ENCODE measurements around the gene MYBBP1A. TPM values are rescaled to one million over a fixed set of nuclear protein-coding genes. Genes with fewer than 3 reads are reported as not detected.

The MYBBP1A gene
- total and polyA plus RNA-seq, 2 of the 4 experiments (the other 2 are of a cell fraction) = 22.6 to 45.9 TPM

- intact Hi-C loops (cut with micrococcal nuclease) = no loop called here
- CTCF ChIA-PET = interaction anchor here (0.9 kb wide), 1 partner anchor 17 kb away, joined by 12 read pairs; no protein-coding TSS in a partner anchor
Observed at GRCh38 chr17:4551796-4552525, 3.2 kb downstream of the MYBBP1A start.

More at GRCh38 chr17:4551796-4552525, 3.2 kb downstream of the MYBBP1A start:
- TF ChIP-seq MXI1 (IDR thresholded peaks at IDR 0.05; ENCODE audit: borderline replicate concordance, low read depth, low read length) (no peak), USF2 (IDR thresholded peaks at IDR 0.05; ENCODE audit: low read depth, low read length) (no peak), NFE2L2 (IDR thresholded peaks at IDR 0.05; ENCODE audit: low read depth, low read length) (no peak), MAZ (IDR thresholded peaks at IDR 0.05; ENCODE audit: borderline replicate concordance, low read depth, low read length) (no peak), CTCF (conservative IDR thresholded peaks at IDR 0.05; ENCODE audit: low read depth, low read length) (no peak), CEBPB (IDR thresholded peaks at IDR 0.05; ENCODE audit: low read depth, low read length) (no peak), BHLHE40 (IDR thresholded peaks at IDR 0.05; ENCODE audit: low read depth, low read length) (no peak), RCOR1 (IDR thresholded peaks at IDR 0.05; ENCODE audit: insufficient replicate concordance, low read length) (no peak), CHD1 (IDR thresholded peaks at IDR 0.05; ENCODE audit: low read depth, low read length) (no peak)
- H4K5ac ChIP-seq (ENCODE audit: low read depth, low read length) = no peak overlapping the region
- H3K56ac ChIP-seq (ENCODE audit: extremely low read depth, insufficient read depth, low read length) = no peak overlapping the region
- no peak overlapping the region for H4K91ac ChIP-seq (ENCODE audit: insufficient read depth, low read depth, low read length)
- H2BK120ac ChIP-seq (ENCODE audit: low read depth, low read length) = no peak overlapping the region
- no peaks in the 10 kb centered on the region for H3K27me3 ChIP-seq (ENCODE audit: control insufficient read depth, insufficient read depth, low read length)
- no peaks in the 10 kb centered on the region for H3K9me3 ChIP-seq (ENCODE audit: control insufficient read depth, insufficient read depth, low read length)
- H3K79me1 ChIP-seq (ENCODE audit: low read depth in 1 of 2, low read length in 2 of 2) = peaks cover 9 to 36% of the 10 kb centered on the region in 2 experiments
- no peak overlapping the region for H3K14ac ChIP-seq (replicated peaks; ENCODE audit: low read depth, low read length)
- in situ Hi-C loops (cut with MboI; ENCODE audit: low sequenced_read_pairs) (loop anchor here (10.0 kb wide), 1 partner anchor 57 kb away; the partner anchor contains the start of gene SPNS2), dilution Hi-C loops (cut with HindIII; ENCODE audit: low sequenced_read_pairs, unreplicated experiment) (no loop called here)
- no peak for ATAC-seq (ENCODE audit: low read depth)
- H2BK5ac ChIP-seq (ENCODE audit: low read depth, low read length, poor library complexity, severe bottlenecking) = no peak overlapping the region
- H2AK9ac ChIP-seq (replicated peaks; ENCODE audit: low read depth, low read length, poor library complexity) = no peak overlapping the region
- 94% methylated on average over 9 of the region's 27 CpGs; no CpG with 5 or more reads in 1 of the 2 experiments for WGBS, 2 experiments (ENCODE audit: extremely low coverage in 2 of 2, insufficient read length in 1 of 2)
- no peak overlapping the region for H4K8ac ChIP-seq (ENCODE audit: low read depth in 2 of 2, low read length in 2 of 2)
- no peak overlapping the region for H2BK15ac ChIP-seq (ENCODE audit: low read depth, low read length)
- no peak overlapping the region for H2AFZ ChIP-seq (replicated peaks; ENCODE audit: low read length, poor library complexity)
- H3K36me3 ChIP-seq (ENCODE audit: control insufficient read depth, insufficient read depth, low read length) = peaks cover 51% of the 10 kb centered on the region
- DNase-seq = no peak
- H3K9me1 ChIP-seq (ENCODE audit: insufficient read depth, low read length) = peaks cover 6% of the 10 kb centered on the region; the same call in 1 of the 2 replicates
- POLR2A ChIA-PET (ENCODE audit: unreplicated experiment) = no interaction called here
- BruUV-seq (replicated peaks) = no TSS peak
- 0 out of 2 replicates have a peak, but pooled peaks cover 3% of the 10 kb centered on the region for H4K20me1 ChIP-seq (ENCODE audit: insufficient read depth, low read length)
- H3K4me3 ChIP-seq (ENCODE audit: insufficient read depth, low read depth, low read length) = no peak overlapping the region
- H3K4ac ChIP-seq (ENCODE audit: low read depth, low read length) = no peak overlapping the region
- H3K23ac ChIP-seq (ENCODE audit: low read depth, low read length) = no peak overlapping the region
- H3K4me2 ChIP-seq (ENCODE audit: low read depth, low read length) = no peak overlapping the region
- no peak overlapping the region for H2BK20ac ChIP-seq (ENCODE audit: low read depth, low read length)
- no peak overlapping the region for H2AK5ac ChIP-seq (ENCODE audit: low read depth, low read length)
- H3K4me1 ChIP-seq (ENCODE audit: control insufficient read depth, insufficient read depth, low read length) = peaks cover 10% of the 10 kb centered on the region
- no peak overlapping the region for H3K9ac ChIP-seq (ENCODE audit: low read depth, low read length)
- H3K27ac ChIP-seq (ENCODE audit: insufficient read depth, low read length) = no peak overlapping the region
- no peak overlapping the region for H3K18ac ChIP-seq (ENCODE audit: low read depth, low read length)
